Measurements from ENCODE around the gene DCHS2. TPM values are rescaled to one million over a fixed set of nuclear protein-coding genes. Genes with fewer than 3 reads are reported as not detected.

Gene DCHS2
- total and polyA plus RNA-seq, 2 experiments from 2014 or later, result 0.12 to 1.7 TPM

DNA sequence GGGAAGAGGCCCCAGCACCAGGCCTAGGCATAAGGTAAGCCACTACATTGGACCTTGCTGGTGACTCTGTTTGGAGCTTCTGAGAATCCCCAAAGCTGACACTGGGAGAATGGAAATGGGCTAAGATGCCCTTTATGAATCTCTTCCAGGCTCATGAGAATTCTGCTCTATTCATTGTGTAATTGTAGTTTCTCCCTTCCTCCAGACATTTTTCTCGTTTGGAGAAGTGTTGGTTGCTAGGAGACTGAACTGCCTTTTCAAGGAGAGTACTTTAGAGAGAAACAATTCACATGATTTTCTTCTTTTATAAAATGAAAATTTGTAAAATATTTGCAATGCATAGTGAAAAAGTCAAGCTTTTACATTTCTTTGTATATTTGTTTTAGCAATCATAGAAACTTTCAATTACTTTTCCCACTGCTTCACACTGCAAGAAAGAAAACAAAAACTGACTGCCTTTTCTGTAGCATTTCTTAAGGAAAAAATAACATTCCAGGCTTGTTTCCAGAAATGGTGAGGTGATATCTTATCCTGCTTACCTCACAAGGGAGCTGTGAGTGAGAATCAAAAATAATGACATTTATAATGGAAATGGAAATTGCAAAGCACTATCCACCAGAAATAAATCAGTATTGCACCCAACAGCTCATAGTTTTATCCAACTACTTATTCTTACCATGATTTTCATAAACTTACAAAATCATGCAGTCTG lies 24.9 kb upstream of the DCHS2 start:
- Histone ChIP-seq H3K27ac (no peak overlapping the region), H3K9me3 (ENCODE audit: low read depth) (no peaks in the 10 kb centered on the region), H3K4me1 (ENCODE audit: insufficient read depth) (no peaks in the 10 kb centered on the region), H3K9me2 (replicated peaks; ENCODE audit: insufficient read depth) (no peaks in the 10 kb centered on the region), H3K4me3 (no peak overlapping the region), H3K79me2 (no peaks in the 10 kb centered on the region), H3K27me3 (peaks cover 5% of the 10 kb centered on the region), H3K36me3 (replicated peaks; ENCODE audit: insufficient read depth, low read depth) (no peaks in the 10 kb centered on the region), H3K4me2 (no peak overlapping the region), H2AFZ (no peak overlapping the region), H4K20me1 (ENCODE audit: insufficient read depth, poor library complexity, severe bottlenecking) (no peaks in the 10 kb centered on the region)
- DNase-seq (ENCODE audit: low spot score), result no peak
- no peak for TF ChIP-seq EZH2 (IDR thresholded peaks at IDR 0.05; ENCODE audit: borderline replicate concordance)
- TF ChIP-seq, protein P1, sequence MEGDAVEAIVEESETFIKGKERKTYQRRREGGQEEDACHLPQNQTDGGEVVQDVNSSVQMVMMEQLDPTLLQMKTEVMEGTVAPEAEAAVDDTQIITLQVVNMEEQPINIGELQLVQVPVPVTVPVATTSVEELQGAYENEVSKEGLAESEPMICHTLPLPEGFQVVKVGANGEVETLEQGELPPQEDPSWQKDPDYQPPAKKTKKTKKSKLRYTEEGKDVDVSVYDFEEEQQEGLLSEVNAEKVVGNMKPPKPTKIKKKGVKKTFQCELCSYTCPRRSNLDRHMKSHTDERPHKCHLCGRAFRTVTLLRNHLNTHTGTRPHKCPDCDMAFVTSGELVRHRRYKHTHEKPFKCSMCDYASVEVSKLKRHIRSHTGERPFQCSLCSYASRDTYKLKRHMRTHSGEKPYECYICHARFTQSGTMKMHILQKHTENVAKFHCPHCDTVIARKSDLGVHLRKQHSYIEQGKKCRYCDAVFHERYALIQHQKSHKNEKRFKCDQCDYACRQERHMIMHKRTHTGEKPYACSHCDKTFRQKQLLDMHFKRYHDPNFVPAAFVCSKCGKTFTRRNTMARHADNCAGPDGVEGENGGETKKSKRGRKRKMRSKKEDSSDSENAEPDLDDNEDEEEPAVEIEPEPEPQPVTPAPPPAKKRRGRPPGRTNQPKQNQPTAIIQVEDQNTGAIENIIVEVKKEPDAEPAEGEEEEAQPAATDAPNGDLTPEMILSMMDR (IDR thresholded peaks at IDR 0.05; ENCODE audit: poor library complexity), result no peak
- no peak for TF ChIP-seq EZH2phosphoT487 (IDR thresholded peaks at IDR 0.05; ENCODE audit: low read depth, severe bottlenecking, unreplicated experiment)
- 11% methylated on average over 1 of the region's 1 CpG for WGBS (ENCODE audit: low lambda C conversion rate, missing lambda C conversion rate)

DNA sequence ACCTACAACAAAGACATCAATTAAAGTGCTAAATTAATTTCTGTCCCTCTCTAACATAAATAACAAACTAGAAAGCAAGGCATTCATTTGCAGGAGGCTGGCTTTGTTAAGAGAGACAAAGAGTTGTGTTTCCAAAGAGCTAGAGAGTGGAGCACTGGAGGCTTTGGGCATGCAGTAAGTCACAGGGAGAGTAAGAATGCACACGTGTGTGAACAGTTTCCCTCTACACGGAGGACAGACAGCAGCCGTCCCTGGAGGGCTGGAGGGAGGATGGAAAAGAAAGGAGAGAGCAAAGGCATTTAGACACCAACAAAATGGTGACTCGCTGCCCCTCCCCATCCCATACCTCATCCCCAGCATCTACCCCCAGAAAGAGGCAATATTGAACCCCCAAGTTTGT lies 20.4 kb upstream of the DCHS2 start:
- H3K9me3 ChIP-seq (ENCODE audit: low read depth), result no peaks in the 10 kb centered on the region
- no peak for DNase-seq (ENCODE audit: low spot score)
- H3K79me2 ChIP-seq, result no peaks in the 10 kb centered on the region
- H3K36me3 ChIP-seq (replicated peaks; ENCODE audit: insufficient read depth, low read depth), result no peaks in the 10 kb centered on the region
- TF ChIP-seq, protein P1 (IDR thresholded peaks at IDR 0.05; ENCODE audit: poor library complexity), result no peak
- no peak for TF ChIP-seq EZH2 (IDR thresholded peaks at IDR 0.05; ENCODE audit: borderline replicate concordance)
- TF ChIP-seq EZH2phosphoT487 (IDR thresholded peaks at IDR 0.05; ENCODE audit: low read depth, severe bottlenecking, unreplicated experiment), result no peak
- H3K9me2 ChIP-seq (replicated peaks; ENCODE audit: insufficient read depth), result no peaks in the 10 kb centered on the region
- H3K27me3 ChIP-seq, result no peaks in the 10 kb centered on the region
- H4K20me1 ChIP-seq (ENCODE audit: insufficient read depth, poor library complexity, severe bottlenecking), result no peaks in the 10 kb centered on the region
- WGBS (ENCODE audit: low lambda C conversion rate, missing lambda C conversion rate), result 68% methylated on average over 4 of the region's 4 CpGs
- no peak overlapping the region for H3K27ac ChIP-seq
- no peaks in the 10 kb centered on the region for H3K4me1 ChIP-seq (ENCODE audit: insufficient read depth)
- no peak overlapping the region for H3K4me3 ChIP-seq
- no peak overlapping the region for H2AFZ ChIP-seq
- no peak overlapping the region for H3K4me2 ChIP-seq

DNA sequence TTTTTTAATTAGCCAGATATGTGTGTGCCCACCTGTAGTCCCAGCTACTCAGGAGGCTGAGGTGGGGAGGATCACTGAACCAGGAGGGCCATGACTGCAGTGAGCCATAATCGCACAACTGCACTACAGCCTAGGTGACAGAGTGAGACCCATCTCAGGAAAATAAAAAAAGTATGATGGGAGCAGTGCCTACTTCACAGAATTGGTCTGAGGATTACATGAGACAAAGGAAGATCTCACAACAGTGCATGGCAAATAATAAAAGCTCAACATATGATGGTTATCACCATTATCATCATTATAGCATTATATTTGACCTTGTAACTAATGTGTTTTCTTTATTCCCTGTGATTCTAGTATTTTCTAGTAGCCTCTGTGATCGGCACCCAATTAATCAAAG lies 19.9 kb upstream of the DCHS2 start:
- H3K9me2 ChIP-seq (replicated peaks; ENCODE audit: insufficient read depth), result no peaks in the 10 kb centered on the region
- H3K27me3 ChIP-seq, result no peaks in the 10 kb centered on the region
- no peaks in the 10 kb centered on the region for H3K36me3 ChIP-seq (replicated peaks; ENCODE audit: insufficient read depth, low read depth)
- no peak overlapping the region for H3K27ac ChIP-seq
- no peak overlapping the region for H3K4me2 ChIP-seq
- H2AFZ ChIP-seq, result no peak overlapping the region
- WGBS (ENCODE audit: low lambda C conversion rate, missing lambda C conversion rate), result 76% methylated on average over 2 of the region's 2 CpGs
- H4K20me1 ChIP-seq (ENCODE audit: insufficient read depth, poor library complexity, severe bottlenecking), result no peaks in the 10 kb centered on the region
- H3K4me1 ChIP-seq (ENCODE audit: insufficient read depth), result no peaks in the 10 kb centered on the region
- H3K79me2 ChIP-seq, result no peaks in the 10 kb centered on the region
- H3K9me3 ChIP-seq (ENCODE audit: low read depth), result no peaks in the 10 kb centered on the region
- TF ChIP-seq EZH2phosphoT487 (IDR thresholded peaks at IDR 0.05; ENCODE audit: low read depth, severe bottlenecking, unreplicated experiment) (no peak), EZH2 (IDR thresholded peaks at IDR 0.05; ENCODE audit: borderline replicate concordance) (no peak)
- TF ChIP-seq, protein P1 (IDR thresholded peaks at IDR 0.05; ENCODE audit: poor library complexity), result no peak
- DNase-seq (ENCODE audit: low spot score), result no peak
- no peak overlapping the region for H3K4me3 ChIP-seq
